Gastroesophageal sphincter (tissue), 3 donors: ENCODE measurements around the gene EVI2A.

Source experiments
- CTCF ChIP-seq, 4 experiments: fragments of 200-600 bp in 2 of 4; fragments of 450-650 bp in 2 of 4; sonication (generic) in 1 of 4; IDR thresholded peaks; one replicate each; pipeline ENCODE4 v1.5.1; 2017 to 2019; ENCODE audit warnings: antibody characterized with exemption in 4 of 4, mild to moderate bottlenecking in 2 of 4, moderate library complexity in 2 of 4
- POLR2A ChIP-seq, 2 donors: fragments of 450-650 bp; IDR thresholded peaks; one replicate each; pipeline ENCODE4 v1.6.1; 2017; ENCODE audit warnings: antibody characterized with exemption in 2 of 2, mild to moderate bottlenecking in 2 of 2, moderate library complexity in 1 of 2
- POLR2AphosphoS5 ChIP-seq: sonication (generic); formaldehyde crosslinking; IDR thresholded peaks from one replicate; pipeline ENCODE4 v1.6.1; 2017; ENCODE audit warnings: antibody characterized with exemption

GRCh38 chr17:31269036-31269577, 52.3 kb downstream of the EVI2A start:
- TF ChIP-seq CTCF (IDR thresholded peaks at IDR 0.05) (no peak), POLR2A (IDR thresholded peaks at IDR 0.05) (no peak), POLR2AphosphoS5 (no peak)
